HL-60 (cell line): Measurements from ENCODE around the gene LAMA4.

Source experiments
- DNase-seq, 2 experiments: peaks; one replicate each; pipeline ENCODE4 v3.0.0-alpha.2; 2010 to 2020; ENCODE audit warnings: low read depth in 1 of 2, low spot score in 1 of 2
- H3K27ac ChIP-seq: fragments of 250-450 bp; sonication (Bioruptor Pico); replicated peaks from 2 replicates; pipeline ENCODE4 v1.5.1; 2020; ENCODE audit warnings: mild to moderate bottlenecking, moderate library complexity
- H3K27me3 ChIP-seq: fragments of 250-450 bp; sonication (Bioruptor Pico); 2 replicates; pipeline ENCODE4 v1.5.1; 2021; ENCODE audit warnings: mild to moderate bottlenecking, moderate library complexity; ENCODE audit not compliant: insufficient read depth, poor library complexity, severe bottlenecking
- H3K4me3 ChIP-seq: replicated peaks from 2 replicates; pipeline ENCODE4 v1.5.1; 2011; ENCODE audit warnings: mild to moderate bottlenecking, control low read depth, low read length; ENCODE audit not compliant: insufficient read depth
- CTCF ChIP-seq: IDR thresholded peaks from one replicate; pipeline ENCODE4 v1.5.1; 2011; ENCODE audit warnings: low read length, control low read depth, inconsistent platforms; ENCODE audit not compliant: insufficient read depth
- GABPA ChIP-seq: IDR thresholded peaks from 2 replicates; pipeline ENCODE4 v1.6.1; 2012; ENCODE audit warnings: low read depth
- POLR2AphosphoS5 ChIP-seq: IDR thresholded peaks from 2 replicates; pipeline ENCODE4 v1.6.1; 2012; ENCODE audit warnings: low read depth
- REST ChIP-seq: IDR thresholded peaks from 2 replicates; pipeline ENCODE4 v1.6.1; 2012; ENCODE audit warnings: low read depth; ENCODE audit not compliant: insufficient replicate concordance
- SPI1 ChIP-seq: IDR thresholded peaks from 2 replicates; pipeline ENCODE4 v1.6.1; 2012; ENCODE audit warnings: low read depth, mild to moderate bottlenecking, borderline replicate concordance

The LAMA4 gene

GRCh38 chr6:112296122-112296521 lies 41.8 kb upstream of the LAMA4 start:
- Histone ChIP-seq H3K4me3 (no peak overlapping the region), H3K27ac (no peak overlapping the region), H3K27me3 (no peaks in the 10 kb centered on the region)
- TF ChIP-seq REST: no peak
- no peak for TF ChIP-seq CTCF
- no peak for TF ChIP-seq GABPA
- TF ChIP-seq POLR2AphosphoS5: no peak
- no peak for TF ChIP-seq SPI1
- DNase-seq: no peak

- H3K27ac ChIP-seq: no peak overlapping the region
- TF ChIP-seq GABPA (no peak; the same call in 1 of the 2 replicates), SPI1 (no peak), CTCF (no peak), POLR2AphosphoS5 (no peak), REST (no peak)
- H3K4me3 ChIP-seq: no peak overlapping the region
- no peak for DNase-seq
- no peaks in the 10 kb centered on the region for H3K27me3 ChIP-seq
Observed at GRCh38 chr6:112291161-112291762, 36.9 kb upstream of the LAMA4 start.

GRCh38 chr6:112289038-112289566 lies 34.7 kb upstream of the LAMA4 start:
- no peak overlapping the region for H3K4me3 ChIP-seq
- DNase-seq: no peak
- no peak for TF ChIP-seq POLR2AphosphoS5
- no peak for TF ChIP-seq SPI1
- TF ChIP-seq GABPA: no peak
- TF ChIP-seq CTCF: no peak
- TF ChIP-seq REST: no peak
- H3K27ac ChIP-seq: no peak overlapping the region
- no peaks in the 10 kb centered on the region for H3K27me3 ChIP-seq
